ENCODE measurements around the gene NPFFR1.
A peak's percentile ranks its signal among the peaks of the same experiment; 100 is the strongest.
"Not testable (repeated sequence)": the region's sequence is repeated elsewhere in the genome, so short reads cannot be mapped to it uniquely, and the experiment has no call there.

Gene NPFFR1

GRCh38 chr10:70247360-70247759 lies 36.4 kb downstream of the NPFFR1 start:
- Histone ChIP-seq H3K4me3 (ENCODE audit: low read length) (no peak overlapping the region), H3K27me3 (ENCODE audit: insufficient read depth, low read length) (no peaks in the 10 kb centered on the region; the same call in 1 of the 2 replicates), H3K4me1 (ENCODE audit: insufficient read depth, low read length) (no peaks in the 10 kb centered on the region), H3K36me3 (ENCODE audit: insufficient read depth, low read depth, low read length) (no peaks in the 10 kb centered on the region), H3K9me3 (ENCODE audit: insufficient read depth, low read depth, low read length) (no peaks in the 10 kb centered on the region), H3K27ac (ENCODE audit: low read length) (no peak overlapping the region), H3K9ac (ENCODE audit: low read depth, low read length) (no peak overlapping the region)

- Histone ChIP-seq H3K27ac (ENCODE audit: low read length) (no peak overlapping the region), H3K9ac (ENCODE audit: low read depth, low read length) (no peak overlapping the region), H3K36me3 (ENCODE audit: insufficient read depth, low read depth, low read length) (no peaks in the 10 kb centered on the region), H3K4me1 (ENCODE audit: insufficient read depth, low read length) (no peaks in the 10 kb centered on the region), H3K4me3 (ENCODE audit: low read length) (no peak overlapping the region), H3K27me3 (ENCODE audit: insufficient read depth, low read length) (no peaks in the 10 kb centered on the region; the same call in 1 of the 2 replicates), H3K9me3 (ENCODE audit: insufficient read depth, low read depth, low read length) (peaks cover 5% of the 10 kb centered on the region; the same call in 1 of the 2 replicates)
Observed at GRCh38 chr10:70241081-70241480, 42.7 kb downstream of the NPFFR1 start.

- H3K4me1 ChIP-seq (ENCODE audit: insufficient read depth, low read length); H3K27ac ChIP-seq (ENCODE audit: low read length); H3K36me3 ChIP-seq (ENCODE audit: insufficient read depth, low read depth, low read length); H3K9me3 ChIP-seq (ENCODE audit: insufficient read depth, low read depth, low read length); H3K4me3 ChIP-seq (ENCODE audit: low read length); H3K9ac ChIP-seq (ENCODE audit: low read depth, low read length); H3K27me3 ChIP-seq (ENCODE audit: insufficient read depth, low read length): not testable (repeated sequence)
Observed at GRCh38 chr10:70239986-70240385, 43.8 kb downstream of the NPFFR1 start.

- not testable (repeated sequence) for H3K27me3 ChIP-seq (ENCODE audit: insufficient read depth, low read length); H3K4me1 ChIP-seq (ENCODE audit: insufficient read depth, low read length); H3K27ac ChIP-seq (ENCODE audit: low read length); H3K9me3 ChIP-seq (ENCODE audit: insufficient read depth, low read depth, low read length); H3K9ac ChIP-seq (ENCODE audit: low read depth, low read length); H3K4me3 ChIP-seq (ENCODE audit: low read length); H3K36me3 ChIP-seq (ENCODE audit: insufficient read depth, low read depth, low read length)
Observed at GRCh38 chr10:70239077-70239976, 44.5 kb downstream of the NPFFR1 start.

- not testable (repeated sequence) for H3K4me3 ChIP-seq (ENCODE audit: low read length); H3K36me3 ChIP-seq (ENCODE audit: insufficient read depth, low read depth, low read length); H3K27ac ChIP-seq (ENCODE audit: low read length); H3K27me3 ChIP-seq (ENCODE audit: insufficient read depth, low read length); H3K4me1 ChIP-seq (ENCODE audit: insufficient read depth, low read length); H3K9me3 ChIP-seq (ENCODE audit: insufficient read depth, low read depth, low read length); H3K9ac ChIP-seq (ENCODE audit: low read depth, low read length)
Observed at GRCh38 chr10:70237958-70238536, 45.8 kb downstream of the NPFFR1 start.

GRCh38 chr10:70234668-70235447 lies 48.9 kb downstream of the NPFFR1 start:
- Histone ChIP-seq H3K36me3 (ENCODE audit: insufficient read depth, low read depth, low read length) (peaks cover 4% of the 10 kb centered on the region; the same call in 1 of the 2 replicates), H3K27me3 (ENCODE audit: insufficient read depth, low read length) (no peaks in the 10 kb centered on the region), H3K9ac (ENCODE audit: low read depth, low read length) (no peak overlapping the region), H3K4me1 (ENCODE audit: insufficient read depth, low read length) (peaks cover 5% of the 10 kb centered on the region; the same call in 1 of the 2 replicates), H3K4me3 (ENCODE audit: low read length) (no peak overlapping the region), H3K27ac (ENCODE audit: low read length) (no peak overlapping the region), H3K9me3 (ENCODE audit: insufficient read depth, low read depth, low read length) (no peaks in the 10 kb centered on the region)

GRCh38 chr10:70233939-70234300 lies 49.9 kb downstream of the NPFFR1 start:
- Histone ChIP-seq H3K27ac (ENCODE audit: low read length) (no peak overlapping the region), H3K9me3 (ENCODE audit: insufficient read depth, low read depth, low read length) (no peaks in the 10 kb centered on the region), H3K36me3 (ENCODE audit: insufficient read depth, low read depth, low read length) (peaks cover 13% of the 10 kb centered on the region), H3K27me3 (ENCODE audit: insufficient read depth, low read length) (no peaks in the 10 kb centered on the region), H3K4me1 (ENCODE audit: insufficient read depth, low read length) (peaks cover 5% of the 10 kb centered on the region; the same call in 1 of the 2 replicates), H3K4me3 (ENCODE audit: low read length) (peak overlapping the region; percentile 76), H3K9ac (ENCODE audit: low read depth, low read length) (peak overlapping the region; percentile 74; the same call in 1 of the 2 replicates)

GRCh38 chr10:70233109-70233938 lies 50.5 kb downstream of the NPFFR1 start, which contains the start of gene PPA1:
PPA1 (minus strand) TSS chr10:70233429; CDS start chr10:70233327, 102 bp downstream.
- Histone ChIP-seq H3K9ac (ENCODE audit: low read depth, low read length) (peak within 1 kb of the TSS; percentile 74), H3K4me1 (ENCODE audit: insufficient read depth, low read length) (peaks cover 5% of the 10 kb centered on the region; the same call in 1 of the 2 replicates), H3K36me3 (ENCODE audit: insufficient read depth, low read depth, low read length) (peaks cover 19% of the 10 kb centered on the region), H3K9me3 (ENCODE audit: insufficient read depth, low read depth, low read length) (no peaks in the 10 kb centered on the region), H3K27ac (ENCODE audit: low read length) (no peak within 1 kb of the TSS), H3K27me3 (ENCODE audit: insufficient read depth, low read length) (no peaks in the 10 kb centered on the region), H3K4me3 (ENCODE audit: low read length) (peak within 1 kb of the TSS; percentile 76)

- Histone ChIP-seq H3K36me3 (ENCODE audit: insufficient read depth, low read depth, low read length) (peaks cover 25% of the 10 kb centered on the region), H3K27me3 (ENCODE audit: insufficient read depth, low read length) (no peaks in the 10 kb centered on the region), H3K9ac (ENCODE audit: low read depth, low read length) (peak overlapping the region; percentile 55; the same call in 1 of the 2 replicates), H3K9me3 (ENCODE audit: insufficient read depth, low read depth, low read length) (no peaks in the 10 kb centered on the region), H3K27ac (ENCODE audit: low read length) (no peak overlapping the region), H3K4me1 (ENCODE audit: insufficient read depth, low read length) (peaks cover 5% of the 10 kb centered on the region; the same call in 1 of the 2 replicates), H3K4me3 (ENCODE audit: low read length) (peak overlapping the region; percentile 76)
Observed at GRCh38 chr10:70232859-70233108, 51.0 kb downstream of the NPFFR1 start.

- H3K4me1 ChIP-seq (ENCODE audit: insufficient read depth, low read length) = peaks cover 5% of the 10 kb centered on the region; the same call in 1 of the 2 replicates
- no peaks in the 10 kb centered on the region for H3K27me3 ChIP-seq (ENCODE audit: insufficient read depth, low read length)
- H3K4me3 ChIP-seq (ENCODE audit: low read length) = peak overlapping the region; percentile 76
- peaks cover 29% of the 10 kb centered on the region for H3K36me3 ChIP-seq (ENCODE audit: insufficient read depth, low read depth, low read length)
- no peaks in the 10 kb centered on the region for H3K9me3 ChIP-seq (ENCODE audit: insufficient read depth, low read depth, low read length)
- H3K9ac ChIP-seq (ENCODE audit: low read depth, low read length) = peak overlapping the region; percentile 55; the same call in 1 of the 2 replicates
- no peak overlapping the region for H3K27ac ChIP-seq (ENCODE audit: low read length)
Observed at GRCh38 chr10:70232155-70232858, 51.5 kb downstream of the NPFFR1 start.
